K562 (cell line): ENCODE data around the gene ZNF331.

Experiments
- ATF4 ChIP-seq: fragments of 450-650 bp; formaldehyde crosslinking; IDR thresholded peaks from 2 replicates; pipeline ENCODE4 v1.4.0; 2022; ENCODE audit warnings: mild to moderate bottlenecking, moderate library complexity
- ELK1 ChIP-seq: sonication (generic); formaldehyde crosslinking; IDR thresholded peaks from 2 replicates; pipeline ENCODE4 v1.8.1; 2022; ENCODE audit warnings: missing genetic modification reagents
- MXI1 ChIP-seq: IDR thresholded peaks from 2 replicates; pipeline ENCODE4 v1.6.1; 2011; ENCODE audit warnings: low read depth, mild to moderate bottlenecking, improper control_type of control experiment, low read length
- PHB ChIP-seq: fragments of 250-450 bp; sonication (Bioruptor Pico); IDR thresholded peaks from 2 replicates; pipeline ENCODE4 v1.5.0; 2021

- TF ChIP-seq PHB (CRISPR knock-in tag): no peak
- TF ChIP-seq ATF4 (CRISPR knock-in tag): no peak
- no peak for TF ChIP-seq ELK1
- no peak for TF ChIP-seq MXI1
Observed at GRCh38 chr19:53507523-53508442, 30.2 kb upstream of the ZNF331 start.
